HG03060 (cell line): ENCODE results near the gene DCTN3.

Source experiments
- ATAC-seq: cut with Tn5 transposase; IDR thresholded peaks from one replicate; pipeline ENCODE4 v1.9.1; 2021; ENCODE audit warnings: low read depth, moderate number of reproducible peaks; ENCODE audit not compliant: unreplicated experiment

DCTN3 gene

GRCh38 chr9:34576597-34577399, 43.5 kb downstream of the DCTN3 start:
- no peak for ATAC-seq

- ATAC-seq: no peak
These were observed 44.3 kb downstream of the DCTN3 start for GRCh38 chr9:34575862-34576596.

- no peak for ATAC-seq
These were observed 45.1 kb downstream of the DCTN3 start for GRCh38 chr9:34575241-34575640.

- no peak for ATAC-seq
These were observed 45.7 kb downstream of the DCTN3 start for GRCh38 chr9:34574571-34574970.

- no peak for ATAC-seq
These were observed 46.5 kb downstream of the DCTN3 start for GRCh38 chr9:34573599-34574325.

- no peak for ATAC-seq
These were observed 47.7 kb downstream of the DCTN3 start for GRCh38 chr9:34572628-34573027.

DNA sequence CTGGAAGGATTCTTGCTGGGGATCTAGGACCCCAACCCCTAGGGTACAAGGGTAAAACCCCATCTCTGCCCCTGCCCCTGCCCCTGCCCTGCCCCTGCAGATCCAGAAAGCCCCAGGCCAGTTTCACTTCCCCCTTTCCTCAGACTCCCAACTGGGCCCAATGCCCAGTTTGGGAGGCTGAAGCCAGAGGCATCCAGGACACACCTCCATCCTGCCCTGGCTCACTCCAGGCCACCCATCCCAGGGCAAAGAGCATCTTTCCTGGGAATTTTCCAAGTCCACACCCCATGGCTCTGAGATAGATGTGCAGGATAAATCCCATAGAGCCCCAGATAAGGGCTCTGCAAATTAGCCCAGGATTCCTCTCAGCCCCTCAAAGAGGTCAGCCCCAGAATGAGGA, 48.2 kb downstream of the DCTN3 start:
- ATAC-seq: no peak

DNA sequence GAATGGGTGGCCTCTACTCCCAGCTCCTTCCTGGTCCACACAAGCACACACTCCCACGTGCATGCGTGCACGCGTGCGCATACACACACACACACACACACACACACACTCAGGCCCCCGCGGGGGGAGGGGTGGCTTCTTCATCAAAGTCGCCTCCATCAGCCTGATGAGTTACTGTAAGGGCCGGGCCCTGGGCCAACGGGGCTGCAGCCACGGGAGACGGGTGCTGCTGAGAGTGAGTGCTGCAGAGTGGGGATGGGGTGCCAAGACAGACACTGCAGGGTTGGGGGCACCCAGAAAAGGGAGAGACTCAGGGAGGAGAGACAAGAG, 48.8 kb downstream of the DCTN3 start:
- no peak for ATAC-seq

GRCh38 chr9:34570809-34571480, 49.4 kb downstream of the DCTN3 start:
- ATAC-seq: no peak

DNA sequence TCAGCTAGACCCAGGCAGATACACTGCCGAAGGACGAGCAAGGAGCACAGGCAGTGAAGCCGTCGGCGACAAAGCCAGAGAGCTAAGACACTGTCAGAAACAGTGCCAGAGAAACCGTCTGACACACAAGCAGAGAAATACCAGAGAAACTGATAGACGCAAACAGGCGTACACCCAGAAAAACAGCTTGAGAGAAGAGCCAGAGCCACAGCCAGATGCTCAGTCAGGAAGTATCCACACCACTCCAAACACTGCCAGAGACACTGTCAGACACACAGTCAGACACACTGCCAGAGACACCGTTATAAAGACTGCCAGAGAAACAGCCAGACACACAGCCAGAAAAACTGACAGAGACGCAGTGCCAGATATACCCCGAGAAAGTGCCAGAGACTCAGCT, 49.9 kb downstream of the DCTN3 start:
- no peak for ATAC-seq

DNA sequence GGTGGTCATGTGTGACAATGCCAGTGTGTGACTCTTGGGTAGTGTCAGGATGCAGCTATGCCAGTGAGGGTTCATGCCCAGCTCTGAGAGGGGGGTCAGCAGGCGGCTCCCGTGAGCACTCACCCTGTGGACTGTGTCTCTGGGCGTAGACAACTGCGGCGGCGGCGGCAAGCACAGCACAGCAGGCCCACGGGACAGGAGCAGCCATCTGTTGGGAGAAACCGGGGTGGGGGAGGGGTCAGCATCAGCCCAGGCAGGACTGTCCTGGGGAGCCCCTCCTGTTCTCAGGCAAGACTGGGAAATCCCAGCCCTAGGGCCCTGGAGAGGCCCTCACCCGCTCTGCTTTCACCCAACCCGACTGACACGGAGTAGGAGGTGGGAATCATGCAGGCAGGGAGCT, 51.5 kb downstream of the DCTN3 start:
- no peak for ATAC-seq

DNA sequence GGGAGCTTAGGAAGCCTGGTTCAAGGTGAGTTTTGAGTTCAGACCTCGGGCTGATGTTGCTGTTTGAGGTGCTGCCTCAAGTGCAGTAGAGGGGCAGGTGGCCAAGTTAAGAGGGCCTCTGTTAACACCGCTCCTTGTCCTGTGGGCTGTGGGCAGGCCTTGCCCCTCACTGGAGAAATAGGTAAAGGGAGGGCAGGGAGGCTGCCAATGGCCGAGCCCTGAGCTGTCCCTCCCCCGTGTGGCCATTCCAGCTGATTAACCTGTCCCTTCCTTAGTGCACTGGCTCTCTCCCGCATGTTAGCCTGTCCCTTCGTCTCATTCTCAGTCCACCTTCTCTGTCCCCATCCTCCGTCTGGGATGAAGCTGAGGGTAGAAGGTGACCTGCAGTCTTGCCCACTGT, 52.2 kb downstream of the DCTN3 start:
- ATAC-seq: no peak

DNA sequence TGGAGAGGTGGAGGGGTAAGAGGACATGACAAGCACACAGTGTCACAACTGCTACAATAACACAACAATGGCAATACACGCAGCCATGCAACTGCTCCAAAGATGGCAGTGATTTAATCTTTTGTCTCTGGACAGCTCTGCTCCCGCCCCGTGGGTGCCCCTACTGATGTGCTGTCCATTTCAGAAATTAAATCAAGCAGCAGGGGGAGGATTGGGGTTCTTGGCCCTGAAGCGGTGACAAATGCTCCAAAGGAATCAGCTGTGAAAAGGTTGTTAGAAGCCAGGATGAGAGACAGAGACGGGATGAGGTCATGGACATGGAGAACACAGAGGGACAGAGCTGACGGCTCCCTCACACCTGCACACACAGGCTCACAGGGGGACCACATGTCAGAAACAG, 53.3 kb downstream of the DCTN3 start:
- no peak for ATAC-seq

- no peak for ATAC-seq
These were observed 54.0 kb downstream of the DCTN3 start for GRCh38 chr9:34566322-34566721.

DNA sequence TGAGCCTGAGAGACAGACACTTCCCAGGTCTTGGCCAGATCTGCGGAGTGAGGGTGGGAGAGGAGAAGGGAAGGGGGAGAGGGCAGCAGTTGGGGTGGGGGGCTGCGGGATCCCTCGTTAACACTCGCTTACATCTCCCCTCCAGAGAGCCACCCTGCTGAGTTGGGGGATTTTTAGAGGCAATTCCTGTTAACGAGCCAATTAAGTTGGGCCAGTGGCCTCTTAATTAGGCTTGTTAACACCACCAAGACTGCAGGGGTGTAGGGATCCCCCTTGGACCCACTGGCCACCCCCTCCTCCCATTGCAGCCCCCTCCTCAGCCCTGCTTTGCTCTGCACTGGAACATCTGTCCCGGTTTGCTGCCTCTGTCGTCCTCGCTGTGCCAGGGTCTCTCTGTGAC, 54.4 kb downstream of the DCTN3 start:
- ATAC-seq: no peak

DNA sequence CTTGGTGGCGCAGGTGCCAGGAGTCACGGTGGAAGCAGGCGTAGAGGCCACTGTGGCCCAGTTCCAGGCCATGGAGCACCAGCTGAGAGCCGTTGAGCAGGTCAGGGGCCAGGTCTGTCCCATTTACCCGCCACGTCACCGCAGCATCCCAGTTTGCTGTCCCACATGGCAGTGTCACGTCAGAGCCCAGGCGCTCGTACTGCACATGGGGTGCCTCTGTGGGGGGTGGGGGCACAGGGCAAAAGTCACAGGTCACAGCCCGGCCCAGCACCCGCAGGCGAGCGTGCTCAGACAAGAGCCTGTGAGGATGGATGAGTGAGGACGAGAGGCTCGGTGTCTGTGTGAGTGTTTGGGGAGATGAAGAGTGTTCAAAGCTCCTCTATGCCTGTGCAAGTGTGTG, 55.7 kb downstream of the DCTN3 start:
- no peak for ATAC-seq
